Measurements from ENCODE around the gene SLIT3.

SLIT3 gene

DNA sequence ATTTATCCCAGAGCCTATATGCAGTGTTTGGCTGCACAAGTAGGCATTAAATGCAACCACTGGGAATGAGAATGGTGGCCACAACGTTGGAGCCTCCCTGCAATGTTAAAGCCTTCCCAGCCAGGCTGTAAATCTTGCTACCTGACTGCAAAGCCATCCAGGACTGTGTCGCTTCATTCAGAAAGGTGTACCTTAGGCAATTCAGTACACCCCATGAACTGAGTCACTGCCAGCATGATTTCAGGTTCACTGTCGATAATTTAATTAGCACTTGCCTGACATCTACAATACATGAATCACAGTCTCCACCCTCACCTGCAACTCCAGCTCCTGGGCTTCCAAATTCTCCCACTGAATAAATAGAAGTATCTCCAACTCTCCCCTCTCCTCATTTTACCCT lies 108.4 kb downstream of the SLIT3 start:
- no peak overlapping the region for H3K4me3 ChIP-seq (ENCODE audit: low read depth, low read length)
- TF ChIP-seq, protein P1, sequence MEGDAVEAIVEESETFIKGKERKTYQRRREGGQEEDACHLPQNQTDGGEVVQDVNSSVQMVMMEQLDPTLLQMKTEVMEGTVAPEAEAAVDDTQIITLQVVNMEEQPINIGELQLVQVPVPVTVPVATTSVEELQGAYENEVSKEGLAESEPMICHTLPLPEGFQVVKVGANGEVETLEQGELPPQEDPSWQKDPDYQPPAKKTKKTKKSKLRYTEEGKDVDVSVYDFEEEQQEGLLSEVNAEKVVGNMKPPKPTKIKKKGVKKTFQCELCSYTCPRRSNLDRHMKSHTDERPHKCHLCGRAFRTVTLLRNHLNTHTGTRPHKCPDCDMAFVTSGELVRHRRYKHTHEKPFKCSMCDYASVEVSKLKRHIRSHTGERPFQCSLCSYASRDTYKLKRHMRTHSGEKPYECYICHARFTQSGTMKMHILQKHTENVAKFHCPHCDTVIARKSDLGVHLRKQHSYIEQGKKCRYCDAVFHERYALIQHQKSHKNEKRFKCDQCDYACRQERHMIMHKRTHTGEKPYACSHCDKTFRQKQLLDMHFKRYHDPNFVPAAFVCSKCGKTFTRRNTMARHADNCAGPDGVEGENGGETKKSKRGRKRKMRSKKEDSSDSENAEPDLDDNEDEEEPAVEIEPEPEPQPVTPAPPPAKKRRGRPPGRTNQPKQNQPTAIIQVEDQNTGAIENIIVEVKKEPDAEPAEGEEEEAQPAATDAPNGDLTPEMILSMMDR (IDR thresholded peaks at IDR 0.05; ENCODE audit: low read depth, low read length), result no peak

DNA sequence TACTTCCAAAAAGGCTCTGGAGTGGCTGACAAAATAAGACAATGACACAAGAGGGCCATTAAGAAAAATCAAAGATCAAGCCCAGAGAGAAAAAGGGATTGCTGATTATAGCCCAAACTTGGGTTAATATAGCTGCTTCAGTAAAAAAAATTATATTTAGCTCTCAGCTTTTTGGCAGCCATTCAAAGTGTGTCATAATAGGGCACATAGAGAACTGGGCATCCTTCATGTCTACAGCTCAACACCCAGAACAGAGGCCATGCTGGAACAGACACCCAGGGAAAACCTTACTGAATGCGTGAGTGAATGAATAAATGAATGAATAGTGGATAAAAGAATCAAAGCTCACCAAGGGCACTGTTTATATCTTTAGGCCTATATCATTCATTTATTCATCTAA lies 110.1 kb downstream of the SLIT3 start:
- TF ChIP-seq, protein P1 (IDR thresholded peaks at IDR 0.05; ENCODE audit: low read depth, low read length), result no peak
- H3K4me3 ChIP-seq (ENCODE audit: low read depth, low read length), result no peak overlapping the region

DNA sequence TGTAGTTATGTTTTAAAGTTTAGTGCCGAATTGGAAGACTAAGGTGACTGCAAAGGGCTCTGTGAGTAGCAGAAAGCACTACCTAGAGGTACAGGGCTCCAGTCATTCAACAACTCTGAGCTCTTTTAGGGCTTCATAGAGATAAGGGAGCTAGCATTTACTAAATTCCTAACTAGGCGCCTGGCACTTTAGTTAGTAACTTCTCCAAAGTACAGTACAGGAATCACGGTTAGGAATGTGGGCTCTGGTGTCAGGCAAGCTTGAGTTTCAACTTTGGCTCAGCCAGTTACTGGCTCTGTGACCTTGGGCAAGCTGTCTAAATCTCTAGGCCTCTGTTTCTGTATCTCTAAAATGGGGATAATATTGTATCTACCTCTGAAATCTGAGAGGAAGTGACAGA lies 115.3 kb downstream of the SLIT3 start:
- TF ChIP-seq, protein P1 (IDR thresholded peaks at IDR 0.05; ENCODE audit: low read depth, low read length), result no peak
- no peak overlapping the region for H3K4me3 ChIP-seq (ENCODE audit: low read depth, low read length)

- TF ChIP-seq, protein P1 (IDR thresholded peaks at IDR 0.05; ENCODE audit: low read depth, low read length), result no peak
These were observed 117.4 kb downstream of the SLIT3 start for GRCh38 chr5:169183576-169183975.

GRCh38 chr5:169182797-169183196 lies 118.1 kb downstream of the SLIT3 start:
- TF ChIP-seq, protein P1 (IDR thresholded peaks at IDR 0.05; ENCODE audit: low read depth, low read length), result no peak
- H3K4me3 ChIP-seq (ENCODE audit: low read depth, low read length), result no peak overlapping the region

More at GRCh38 chr5:169183576-169183975, 117.4 kb downstream of the SLIT3 start:
- H3K4me3 ChIP-seq (ENCODE audit: low read depth, low read length), result no peak overlapping the region

DNA sequence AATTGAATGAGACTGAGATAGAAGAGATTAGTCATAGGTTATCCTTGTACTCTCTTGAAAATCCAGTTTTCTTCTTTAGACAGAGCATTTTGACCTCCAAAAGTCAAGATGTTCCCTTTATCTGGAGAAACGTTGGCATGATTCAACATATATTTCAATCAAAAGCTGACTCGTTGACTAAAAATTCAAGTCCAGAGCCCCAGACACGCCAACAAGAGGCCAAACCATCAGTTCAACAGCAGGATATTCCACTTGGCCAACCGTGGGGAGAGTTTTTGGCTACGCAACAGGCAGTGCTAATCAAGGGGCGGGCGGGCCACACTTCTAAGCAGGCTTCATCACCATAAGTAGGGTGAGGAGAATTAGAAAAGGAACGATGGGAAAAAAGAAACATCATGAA lies 119.1 kb downstream of the SLIT3 start:
- no peak overlapping the region for H3K4me3 ChIP-seq (ENCODE audit: low read depth, low read length)
- TF ChIP-seq, protein P1 (IDR thresholded peaks at IDR 0.05; ENCODE audit: low read depth, low read length), result no peak

DNA sequence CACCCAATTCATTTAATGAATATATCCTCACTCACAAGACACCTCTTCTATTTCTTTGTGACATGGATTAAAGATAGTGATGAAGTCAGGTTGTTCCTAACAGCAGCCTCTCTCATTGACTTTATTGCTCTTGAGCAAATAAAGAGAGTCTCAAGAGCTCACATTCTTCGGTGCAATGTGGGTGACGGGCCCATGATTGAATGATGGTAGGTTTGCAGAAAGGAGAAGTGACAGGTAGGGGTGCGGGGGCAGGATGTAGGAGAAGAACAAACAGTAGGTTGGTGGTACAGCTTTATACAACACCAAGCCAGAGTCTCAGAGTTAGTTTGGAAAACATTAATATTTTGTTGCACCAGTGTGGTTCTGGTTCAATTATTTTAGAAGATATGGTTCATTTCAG lies 122.2 kb downstream of the SLIT3 start:
- TF ChIP-seq, protein P1 (IDR thresholded peaks at IDR 0.05; ENCODE audit: low read depth, low read length), result no peak
- H3K4me3 ChIP-seq (ENCODE audit: low read depth, low read length), result no peak overlapping the region

Data from WI38 (cell line).